Uterus (tissue), 4 donors: ENCODE data around the gene NOXO1. TPM values are rescaled to one million over a fixed set of nuclear protein-coding genes. Genes with fewer than 3 reads are reported as not detected.

Source experiments
- DNase-seq, 2 donors: peaks; one replicate each; pipeline ENCODE4 v3.0.0-alpha.2; 2019 to 2020
- H3K27ac ChIP-seq, 2 donors: fragments of 200-600 bp; sonication (generic); 1 replicate in 1 of 2; 2 replicates in 1 of 2; pipeline ENCODE4 v1.5.1; 2016 to 2018
- H3K27me3 ChIP-seq, 2 donors: fragments of 200-600 bp; sonication (generic); one replicate each; pipeline ENCODE4 v1.5.1; 2018 to 2019; ENCODE audit warnings: control low read depth in 1 of 2
- H3K36me3 ChIP-seq, 2 donors: fragments of 200-600 bp; sonication (generic); one replicate each; pipeline ENCODE4 v1.5.1; 2019; ENCODE audit warnings: control low read depth in 1 of 2
- H3K4me1 ChIP-seq, 2 donors: fragments of 200-600 bp; sonication (generic); one replicate each; pipeline ENCODE4 v1.5.1; 2018 to 2019; ENCODE audit warnings: control low read depth in 1 of 2
- H3K4me3 ChIP-seq, 2 donors: fragments of 200-600 bp; sonication (generic); 1 replicate in 1 of 2; 2 replicates in 1 of 2; pipeline ENCODE4 v1.5.1; 2018 to 2019; ENCODE audit warnings: mild to moderate bottlenecking in 1 of 2
- H3K9me3 ChIP-seq, 2 donors: fragments of 200-600 bp; sonication (generic); one replicate each; pipeline ENCODE4 v1.5.1; 2019; ENCODE audit warnings: control low read depth in 1 of 2
- POLR2A ChIP-seq, 2 donors: fragments of 450-650 bp; IDR thresholded peaks; one replicate each; pipeline ENCODE4 v1.6.1; 2016; ENCODE audit warnings: antibody characterized with exemption in 2 of 2, mild to moderate bottlenecking in 1 of 2, moderate library complexity in 1 of 2
- intact Hi-C: fragments of 100-400 bp; cut with DNase I; formaldehyde crosslinking; loops from one replicate; pipeline ENCODE4 v1.15.1; 2023; ENCODE audit warnings: low total_unique reads
- small RNA-seq: library from RNA; depleted of rRNA; stranded (forward); fragments of <200 nt; gene quantifications from one replicate; pipeline ENCODE3, GENCODE V24; 2016
- total RNA-seq, 4 donors: library from RNA; depleted of rRNA in 3 of 4; stranded (reverse); fragments of >200 nt in 3 of 4; gene quantifications; one replicate each; pipeline versions ENCODE4 v1.1.0 to v1.2.4, GENCODE V29; 2014 to 2023
- TF ChIP-seq, protein P1 (sequence below), 4 experiments: fragments of 200-600 bp in 2 of 4; fragments of 450-650 bp in 2 of 4; sonication (generic) in 2 of 4; IDR thresholded peaks; one replicate each; pipeline ENCODE4 v1.5.1; 2016 to 2019; ENCODE audit warnings: antibody characterized with exemption in 4 of 4, mild to moderate bottlenecking in 2 of 4, moderate library complexity in 1 of 4
- donor health status: DM: yes; HTN: yes; CAD: no.

NOXO1 gene
- total RNA-seq, 4 donors from 2014 or later = 1.0 TPM; not detected in 3

DNA sequence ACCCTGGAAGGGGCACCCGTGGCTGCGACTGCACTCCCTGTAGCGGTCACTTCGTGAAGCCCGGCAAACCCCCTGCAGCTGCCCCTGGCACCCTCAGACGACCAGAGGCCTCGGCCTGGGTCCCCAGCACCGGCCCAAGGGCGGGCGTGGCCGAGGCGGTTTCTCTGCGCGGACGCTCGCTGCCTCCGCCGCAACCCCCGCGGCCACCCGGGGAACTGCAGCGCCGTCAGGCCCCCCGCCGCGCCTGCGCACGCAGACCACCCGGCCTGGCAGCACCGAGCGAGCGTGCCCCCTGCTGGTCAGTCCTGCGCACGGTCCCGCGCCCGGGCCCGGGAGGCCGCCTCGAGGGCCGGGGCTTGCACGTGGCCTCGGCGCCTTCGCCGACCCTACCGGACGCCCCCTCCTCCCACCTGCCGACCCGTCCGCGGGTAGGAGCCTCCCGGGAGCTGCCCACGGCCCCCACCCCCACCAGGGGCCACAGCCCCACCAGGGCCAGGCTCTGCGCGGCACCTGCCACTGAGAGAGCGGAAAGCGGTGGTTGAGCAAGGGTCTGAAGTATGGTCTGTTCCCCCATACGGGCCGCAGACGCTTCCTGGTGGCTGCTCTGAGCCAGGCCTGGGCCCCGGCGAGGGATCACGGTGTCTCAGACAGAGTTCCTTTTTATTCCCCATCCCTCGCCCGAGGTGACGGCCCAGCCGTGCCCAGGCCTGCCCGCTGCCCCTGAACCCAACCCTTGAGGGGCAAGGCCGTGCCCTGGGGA, 51.5 kb downstream of the NOXO1 start:
- no peaks in the 10 kb centered on the region for H3K36me3 ChIP-seq
- TF ChIP-seq, protein P1, sequence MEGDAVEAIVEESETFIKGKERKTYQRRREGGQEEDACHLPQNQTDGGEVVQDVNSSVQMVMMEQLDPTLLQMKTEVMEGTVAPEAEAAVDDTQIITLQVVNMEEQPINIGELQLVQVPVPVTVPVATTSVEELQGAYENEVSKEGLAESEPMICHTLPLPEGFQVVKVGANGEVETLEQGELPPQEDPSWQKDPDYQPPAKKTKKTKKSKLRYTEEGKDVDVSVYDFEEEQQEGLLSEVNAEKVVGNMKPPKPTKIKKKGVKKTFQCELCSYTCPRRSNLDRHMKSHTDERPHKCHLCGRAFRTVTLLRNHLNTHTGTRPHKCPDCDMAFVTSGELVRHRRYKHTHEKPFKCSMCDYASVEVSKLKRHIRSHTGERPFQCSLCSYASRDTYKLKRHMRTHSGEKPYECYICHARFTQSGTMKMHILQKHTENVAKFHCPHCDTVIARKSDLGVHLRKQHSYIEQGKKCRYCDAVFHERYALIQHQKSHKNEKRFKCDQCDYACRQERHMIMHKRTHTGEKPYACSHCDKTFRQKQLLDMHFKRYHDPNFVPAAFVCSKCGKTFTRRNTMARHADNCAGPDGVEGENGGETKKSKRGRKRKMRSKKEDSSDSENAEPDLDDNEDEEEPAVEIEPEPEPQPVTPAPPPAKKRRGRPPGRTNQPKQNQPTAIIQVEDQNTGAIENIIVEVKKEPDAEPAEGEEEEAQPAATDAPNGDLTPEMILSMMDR (IDR thresholded peaks at IDR 0.05) = peak; percentile 94 to 100 (median 100)
- peak in 1 of 2 donors; percentile 62 for TF ChIP-seq POLR2A (IDR thresholded peaks at IDR 0.05)
- H3K9me3 ChIP-seq = no peaks in the 10 kb centered on the region
- H3K27me3 ChIP-seq = no peaks in the 10 kb centered on the region
- H3K4me1 ChIP-seq = no peaks in the 10 kb centered on the region
- peak overlapping the region; percentile 50 to 67 for H3K4me3 ChIP-seq
- peak overlapping the region; percentile 58 to 80 for H3K27ac ChIP-seq
- DNase-seq = peak; percentile 80 to 91
- intact Hi-C loops = loop anchor here (5.0 kb wide), 1 partner anchor 67 kb away; no protein-coding TSS in a partner anchor

GRCh38 chr16:1929105-1929504, 52.2 kb downstream of the NOXO1 start:
- peak in 1 of 2 donors; percentile 47 for DNase-seq

More at GRCh38 chr16:1929105-1929504, 52.2 kb downstream of the NOXO1 start:
- intact Hi-C loops = no loop called here
- peak overlapping the region; percentile 58 to 80 for H3K27ac ChIP-seq
- H3K4me1 ChIP-seq = no peaks in the 10 kb centered on the region
- H3K9me3 ChIP-seq = no peaks in the 10 kb centered on the region
- TF ChIP-seq, protein P1 (IDR thresholded peaks at IDR 0.05) = no peak
- no peak for TF ChIP-seq POLR2A (IDR thresholded peaks at IDR 0.05)
- H3K36me3 ChIP-seq = no peaks in the 10 kb centered on the region
- H3K27me3 ChIP-seq = no peaks in the 10 kb centered on the region
- peak overlapping the region; percentile 50 to 67 for H3K4me3 ChIP-seq

Small RNAs within 50 kb of the gene (small RNA-seq; reads per million reads assigned to genes)
- gene AC005363.2 = not detected
- gene RN7SL219P = not detected
- not detected for gene SNORA10
- not detected for gene SNORA64

Other genes with a start within 250 kb of the NOXO1 start
- gene NME3, start 209.9 kb downstream of the NOXO1 start, total RNA-seq = 100 to 1,000 TPM in 1 of 4 donors, 10 to 100 TPM in 3; 35.3 to 208 (median 59.7) TPM
- 10 to 100 TPM in 2 of 4 donors, 1 to 10 TPM in 2; 2.6 to 28.2 (median 8.0) TPM for gene EME2, start 208.7 kb downstream of the NOXO1 start, total RNA-seq
- gene MRPS34, start 208.3 kb downstream of the NOXO1 start, total RNA-seq = 100 to 1,000 TPM in 1 of 4 donors, 10 to 100 TPM in 3; 37.3 to 158 (median 52.5) TPM
- gene SPSB3, start 198.9 kb downstream of the NOXO1 start, total RNA-seq = 10 to 100 TPM; 24.8 to 67.4 (median 55.8) TPM
- 10 to 100 TPM; 40.5 to 54.6 (median 47.2) TPM for gene NUBP2, start 198.5 kb downstream of the NOXO1 start, total RNA-seq
- 1 to 10 TPM in 1 of 4 donors, under 1 TPM in 1, not detected in 2; 0.49 to 1.2 TPM for gene IGFALS, start 187.8 kb downstream of the NOXO1 start, total RNA-seq
- gene HAGH, start 154.6 kb downstream of the NOXO1 start, total RNA-seq = 10 to 100 TPM; 22.9 to 75.3 (median 34.0) TPM
- gene FAHD1, start 154.3 kb downstream of the NOXO1 start, total RNA-seq = 100 to 1,000 TPM in 1 of 4 donors, 10 to 100 TPM in 2, 1 to 10 TPM in 1; 3.5 to 115 (median 22.2) TPM
- gene MEIOB, start 109.3 kb downstream of the NOXO1 start, total RNA-seq = under 1 TPM in 2 of 4 donors, not detected in 2; 0.48 to 0.76 TPM
- gene HS3ST6, start 63.1 kb downstream of the NOXO1 start, total RNA-seq = not detected
- gene MSRB1, start 38.3 kb downstream of the NOXO1 start, total RNA-seq = 10 to 100 TPM in 2 of 4 donors, 1 to 10 TPM in 2; 5.6 to 21.2 (median 11.9) TPM
- gene RPL3L, start 26.8 kb downstream of the NOXO1 start, total RNA-seq = under 1 TPM in 1 of 4 donors, not detected in 3; 0.14 TPM
- gene NDUFB10, start 21.9 kb downstream of the NOXO1 start, total RNA-seq = 100 to 1,000 TPM in 1 of 4 donors, 10 to 100 TPM in 3; 50.1 to 532 (median 78.0) TPM
- gene RPS2, start 16.6 kb downstream of the NOXO1 start, total RNA-seq = 1,000 to 10,000 TPM in 3 of 4 donors, 100 to 1,000 TPM in 1; 982 to 2,205 (median 1,458) TPM
- not detected for gene RNF151, start 14.6 kb downstream of the NOXO1 start, total RNA-seq
- 10 to 100 TPM in 3 of 4 donors, 1 to 10 TPM in 1; 4.1 to 46.6 (median 27.4) TPM for gene TBL3, start 9.4 kb downstream of the NOXO1 start, total RNA-seq
- 10 to 100 TPM in 1 of 4 donors, 1 to 10 TPM in 3; 2.6 to 20.8 (median 6.6) TPM for gene GFER, start 2.7 kb upstream of the NOXO1 start, total RNA-seq
- gene SYNGR3, start 8.5 kb upstream of the NOXO1 start, total RNA-seq = 1 to 10 TPM in 1 of 4 donors, not detected in 3; 1.5 TPM
- 10 to 100 TPM; 16.9 to 50.0 (median 34.6) TPM for gene ZNF598, start 28.4 kb upstream of the NOXO1 start, total RNA-seq
- gene NPW, start 38.3 kb upstream of the NOXO1 start, total RNA-seq = 1 to 10 TPM in 1 of 4 donors, not detected in 3; 1.5 TPM
- gene NHERF2, start 45.4 kb upstream of the NOXO1 start, total RNA-seq = 10 to 100 TPM; 10.3 to 97.1 (median 33.1) TPM
- 10 to 100 TPM; 18.8 to 58.4 (median 27.6) TPM for gene NTHL1, start 66.4 kb upstream of the NOXO1 start, total RNA-seq
- gene TSC2, start 66.5 kb upstream of the NOXO1 start, total RNA-seq = 100 to 1,000 TPM in 2 of 4 donors, 10 to 100 TPM in 2; 53.8 to 347 (median 131) TPM
- gene PKD1, start 154.4 kb upstream of the NOXO1 start, total RNA-seq = 100 to 1,000 TPM; 149 to 383 (median 197) TPM
- under 1 TPM in 1 of 4 donors, not detected in 3; 0.21 TPM for gene RAB26, start 167.2 kb upstream of the NOXO1 start, total RNA-seq
- 10 to 100 TPM; 15.3 to 97.1 (median 51.7) TPM for gene TRAF7, start 174.3 kb upstream of the NOXO1 start, total RNA-seq
- 1 to 10 TPM in 1 of 4 donors, under 1 TPM in 1, not detected in 2; 0.40 to 2.7 TPM for gene CASKIN1, start 215.1 kb upstream of the NOXO1 start, total RNA-seq
- gene MLST8, start 224.0 kb upstream of the NOXO1 start, total RNA-seq = 10 to 100 TPM in 3 of 4 donors, 1 to 10 TPM in 1; 9.3 to 32.8 (median 21.5) TPM
- gene BRICD5, start 229.4 kb upstream of the NOXO1 start, total RNA-seq = 10 to 100 TPM in 1 of 4 donors, 1 to 10 TPM in 3; 1.2 to 16.9 (median 1.7) TPM
- gene PGP, start 233.4 kb upstream of the NOXO1 start, total RNA-seq = 10 to 100 TPM in 2 of 4 donors, 1 to 10 TPM in 2; 2.6 to 14.4 (median 10.4) TPM
- 10 to 100 TPM in 3 of 4 donors, 1 to 10 TPM in 1; 8.2 to 41.8 (median 29.9) TPM for gene E4F1, start 242.1 kb upstream of the NOXO1 start, total RNA-seq